GM18499 (cell line): ENCODE results near the gene KIAA0586.
A peak's percentile ranks its signal among the peaks of the same experiment; 100 is the strongest.
"Not testable (repeated sequence)": the region's sequence is repeated elsewhere in the genome, so short reads cannot be mapped to it uniquely, and the experiment has no call there.

Experiments
- ATAC-seq: cut with Tn5 transposase; IDR thresholded peaks from one replicate; pipeline ENCODE4 v1.9.1; 2021; ENCODE audit warnings: moderate number of reproducible peaks; ENCODE audit not compliant: insufficient read depth, unreplicated experiment

The KIAA0586 gene

DNA sequence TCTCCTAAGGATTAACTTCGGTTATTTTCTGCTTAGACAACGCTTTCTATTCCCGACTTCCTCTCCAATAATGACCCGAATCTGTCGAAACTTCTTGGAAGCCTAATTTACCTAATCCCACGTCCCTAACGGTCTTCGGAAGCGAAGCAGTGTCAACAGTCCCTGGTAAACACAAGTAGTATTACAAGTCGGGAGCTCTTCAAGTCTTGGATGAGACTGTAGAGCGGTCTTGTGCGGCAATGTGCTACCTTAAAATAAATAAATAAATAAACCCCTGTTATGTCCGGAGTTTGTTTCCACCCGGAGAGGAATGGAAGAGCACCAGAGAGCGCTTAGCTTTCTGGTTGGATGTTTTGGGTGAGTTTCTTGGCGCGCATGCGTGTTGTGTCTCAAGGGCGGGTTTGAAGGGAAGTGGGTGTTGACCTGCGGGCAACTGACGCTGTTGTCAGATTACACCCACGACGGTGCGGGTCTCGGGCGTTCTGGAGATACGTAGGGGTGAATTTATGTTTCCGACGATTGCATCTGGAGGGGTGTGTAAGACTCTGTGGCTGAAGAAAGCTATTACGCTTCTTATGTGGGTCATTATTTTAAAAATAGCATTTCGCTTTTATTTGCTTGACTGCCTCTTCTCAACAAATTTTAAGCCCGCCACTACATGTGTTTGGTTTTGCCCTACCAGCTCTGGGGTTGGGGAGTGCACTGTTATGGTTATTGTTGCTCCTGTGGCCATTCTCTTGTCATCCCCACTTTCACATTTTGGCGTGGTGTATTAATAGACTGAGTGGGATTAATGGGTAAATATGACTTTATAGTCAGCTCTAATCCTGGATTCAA, at the start of gene KIAA0586, which contains the start of gene TIMM9:
TSS of gene KIAA0586 (plus strand) at position 439 of the 837 bp plus-strand sequence. CDS start 546 bp downstream, outside the sequence.
TSS of gene TIMM9 (minus strand) at position 251 of the 837 bp plus-strand sequence. CDS start 15,586 bp downstream, outside the sequence.
- peak; percentile 52 for ATAC-seq

DNA sequence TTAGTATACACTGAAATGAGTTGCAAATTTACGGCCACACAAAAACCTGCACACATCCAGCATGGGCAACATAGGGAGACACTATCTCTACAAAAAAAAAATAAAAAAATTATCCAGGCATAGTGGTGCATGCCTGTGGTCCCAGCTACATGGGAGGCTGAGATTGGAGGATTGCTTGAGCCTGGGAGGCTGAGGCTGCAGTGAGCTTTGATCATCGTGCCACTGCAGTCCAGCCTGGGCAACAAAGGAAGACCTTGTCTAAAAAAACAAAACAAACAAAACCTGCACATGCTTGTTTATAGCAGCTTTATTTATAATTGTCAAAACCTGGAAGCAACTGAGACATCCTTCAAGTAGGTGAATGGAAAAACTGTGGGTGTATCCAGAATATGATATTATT, 36.7 kb upstream of the KIAA0586 start:
- no peak for ATAC-seq

DNA sequence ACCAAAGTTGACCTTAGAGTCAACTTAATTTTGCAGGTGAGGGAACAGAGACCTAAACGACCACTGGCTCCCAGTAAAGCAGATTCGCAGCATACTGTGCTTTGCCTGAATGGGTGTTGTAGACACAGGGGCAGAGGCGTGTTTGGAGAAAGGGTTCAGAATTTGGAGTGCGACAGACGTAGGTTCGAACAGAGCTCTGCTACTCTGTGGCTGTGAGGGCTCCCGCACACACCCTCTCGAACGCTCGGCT, 32.0 kb upstream of the KIAA0586 start:
- ATAC-seq, result no peak

DNA sequence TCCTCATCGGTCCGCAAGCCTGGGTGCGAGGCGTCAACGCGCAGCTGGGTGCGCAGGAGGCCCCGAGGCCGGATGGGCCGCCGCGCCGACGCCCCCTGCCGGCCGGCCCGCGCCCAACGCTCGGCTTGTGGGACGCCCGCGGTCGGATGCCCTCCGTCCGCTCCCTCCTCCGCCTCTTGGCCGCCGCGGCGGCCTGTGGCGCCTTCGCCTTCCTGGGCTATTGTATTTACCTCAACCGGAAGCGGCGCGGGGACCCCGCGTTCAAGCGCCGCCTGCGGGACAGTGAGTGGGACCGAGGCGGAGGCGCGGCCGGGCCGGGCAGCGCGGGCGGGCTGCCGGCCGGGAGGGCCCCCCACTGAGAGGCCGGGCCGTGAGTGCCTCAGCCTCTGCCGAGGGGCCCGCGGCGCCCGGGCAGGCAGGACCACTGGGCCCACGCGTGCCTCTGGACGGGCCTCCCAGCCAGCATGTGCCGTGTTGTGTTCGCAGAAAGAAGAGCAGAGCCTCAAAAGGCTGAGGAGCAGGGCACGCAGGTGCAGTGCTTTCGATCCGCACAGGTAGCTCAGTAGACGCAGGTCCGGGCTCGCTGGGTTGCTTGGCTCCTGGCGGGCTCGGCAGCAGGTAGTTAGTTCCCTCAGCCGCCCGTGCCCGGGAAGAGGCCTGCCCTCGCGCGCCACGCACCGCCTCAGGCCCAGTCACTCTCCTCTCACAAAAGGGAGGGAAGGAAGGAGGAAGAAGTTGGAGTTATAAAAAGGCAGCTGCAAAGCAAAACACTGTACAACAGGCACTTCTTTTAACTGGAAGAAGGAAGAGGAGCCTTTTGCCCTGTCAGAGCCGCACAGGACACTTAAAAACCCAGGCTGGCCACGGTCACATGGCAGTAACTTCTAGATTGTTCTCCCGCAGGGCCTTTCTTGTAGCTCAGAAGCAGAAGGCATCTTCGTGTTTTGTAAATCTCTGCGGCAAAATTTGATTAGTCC, 31.4 kb upstream of the KIAA0586 start, which contains the start of gene TOMM20L:
TSS of gene TOMM20L (plus strand) at position 119 of the 977 bp plus-strand sequence. CDS start at position 147, 28 bp downstream.
- peak; percentile 61 for ATAC-seq

DNA sequence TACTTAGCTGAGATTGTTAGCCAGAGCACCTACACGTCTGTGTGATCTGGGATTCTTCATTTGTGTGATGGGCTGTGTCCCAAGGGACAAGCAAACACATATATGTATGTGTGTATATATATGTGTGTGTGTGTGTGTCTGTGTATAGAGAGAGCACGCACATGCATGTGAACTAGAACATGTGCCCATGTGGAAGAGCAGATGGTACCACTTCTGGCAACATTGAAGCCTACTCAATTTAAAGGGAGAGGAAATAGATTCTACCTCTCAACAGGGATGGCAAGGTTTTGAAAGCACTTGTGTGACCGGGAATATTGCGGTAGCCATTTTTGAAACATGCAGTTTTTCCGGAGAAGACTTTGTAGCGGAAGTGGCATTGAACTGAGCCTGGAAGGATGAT, 30.4 kb upstream of the KIAA0586 start:
- no peak for ATAC-seq

DNA sequence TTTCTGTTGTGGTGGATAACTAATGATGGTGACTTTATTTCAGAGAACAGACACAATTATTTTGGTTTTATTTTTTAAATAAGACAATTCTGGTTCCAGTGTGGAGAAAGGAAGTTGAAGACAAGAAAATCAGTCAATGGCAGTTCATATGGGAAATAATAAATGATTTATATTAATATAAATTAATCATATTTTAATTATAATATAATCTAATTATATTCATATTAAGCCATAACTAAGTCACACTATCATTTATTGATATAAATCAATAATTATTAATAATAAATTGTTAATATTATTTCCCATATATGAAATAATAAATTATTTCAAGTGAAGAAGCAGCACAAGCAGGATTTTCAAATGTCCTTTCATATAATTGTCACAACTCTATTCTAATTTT, 29.0 kb upstream of the KIAA0586 start:
- no peak for ATAC-seq

DNA sequence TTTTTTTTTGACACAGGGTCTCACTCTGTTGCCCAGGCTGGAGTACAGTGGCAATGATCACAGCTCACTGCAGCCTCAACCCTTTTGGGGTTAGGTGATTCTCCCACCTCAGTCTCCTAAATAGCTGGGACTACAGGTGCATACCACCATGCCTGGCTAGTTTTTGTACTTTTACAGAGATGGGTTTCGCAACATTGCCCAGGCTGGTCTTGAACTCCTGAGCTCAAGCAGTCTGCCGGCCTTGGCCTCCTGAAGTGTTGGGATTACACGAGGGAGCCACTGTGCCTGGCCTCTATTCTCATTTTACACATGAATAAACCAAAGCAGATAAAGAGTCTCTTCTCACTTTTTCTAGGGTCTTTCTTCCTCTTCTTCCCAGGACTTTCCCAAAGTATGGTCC, 28.6 kb upstream of the KIAA0586 start:
- ATAC-seq, result no peak

DNA sequence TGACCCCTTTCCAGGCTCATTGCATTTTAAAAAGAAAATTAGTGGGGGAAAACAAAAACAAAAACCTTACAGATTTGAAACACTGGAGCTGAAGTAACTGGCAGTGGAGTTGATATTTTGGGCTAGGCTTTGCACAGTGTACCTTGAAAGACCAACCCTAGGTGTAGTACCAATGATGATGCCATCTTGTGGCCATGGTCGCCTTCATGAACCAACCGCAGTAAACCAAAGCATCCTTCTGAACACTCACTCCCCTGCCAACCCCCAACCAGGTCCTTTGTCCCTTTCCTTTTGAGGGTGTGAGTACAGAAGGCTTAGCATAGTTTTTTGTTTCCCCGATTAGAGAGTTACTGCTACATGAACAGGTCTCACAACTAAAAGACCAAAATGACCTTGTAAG, 25.9 kb upstream of the KIAA0586 start:
- no peak for ATAC-seq

DNA sequence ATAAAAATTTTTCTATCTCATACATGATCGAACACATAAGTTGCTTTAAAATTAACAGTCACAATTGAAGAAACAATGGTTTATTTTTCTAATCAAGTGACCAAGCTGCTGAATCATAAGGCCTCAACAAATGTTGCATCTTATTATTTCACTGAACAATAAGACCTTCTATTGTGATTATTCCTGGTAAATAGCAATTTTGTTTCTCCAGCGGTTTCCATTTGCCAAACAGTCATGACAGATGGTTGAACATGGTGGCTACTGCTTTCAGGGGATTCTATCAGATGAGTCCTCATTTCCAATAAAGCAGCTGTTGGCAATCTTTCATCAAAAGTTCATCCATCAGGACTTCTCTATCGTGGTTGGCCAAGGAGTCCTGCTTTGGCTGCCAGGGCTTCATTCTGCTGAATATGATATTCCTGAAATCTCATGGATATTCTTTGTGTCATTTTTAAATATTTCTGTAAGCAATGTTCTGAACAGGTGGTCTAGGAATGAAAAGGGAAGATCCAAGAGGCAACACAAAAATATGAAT, 18.8 kb upstream of the KIAA0586 start:
- ATAC-seq, result no peak

DNA sequence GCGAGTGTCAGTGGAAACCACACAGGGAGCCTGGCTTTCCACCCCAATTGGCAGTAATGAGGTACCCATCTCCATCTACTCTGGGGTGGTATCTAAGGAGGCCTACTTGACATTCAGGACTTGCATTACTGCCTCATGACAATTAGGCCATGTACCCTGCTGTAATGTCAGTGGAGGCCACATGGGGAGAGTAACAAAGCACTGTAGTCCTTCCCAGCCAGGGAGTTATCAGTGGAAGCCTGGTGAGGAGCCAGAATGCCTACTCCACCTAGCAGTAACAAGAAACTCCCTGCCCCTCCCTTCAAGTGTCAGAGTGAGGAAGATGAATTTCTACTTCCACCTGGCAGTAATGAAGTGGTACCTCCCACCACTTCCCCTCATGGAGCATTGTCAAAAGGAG, 12.7 kb upstream of the KIAA0586 start:
- ATAC-seq, result no peak

DNA sequence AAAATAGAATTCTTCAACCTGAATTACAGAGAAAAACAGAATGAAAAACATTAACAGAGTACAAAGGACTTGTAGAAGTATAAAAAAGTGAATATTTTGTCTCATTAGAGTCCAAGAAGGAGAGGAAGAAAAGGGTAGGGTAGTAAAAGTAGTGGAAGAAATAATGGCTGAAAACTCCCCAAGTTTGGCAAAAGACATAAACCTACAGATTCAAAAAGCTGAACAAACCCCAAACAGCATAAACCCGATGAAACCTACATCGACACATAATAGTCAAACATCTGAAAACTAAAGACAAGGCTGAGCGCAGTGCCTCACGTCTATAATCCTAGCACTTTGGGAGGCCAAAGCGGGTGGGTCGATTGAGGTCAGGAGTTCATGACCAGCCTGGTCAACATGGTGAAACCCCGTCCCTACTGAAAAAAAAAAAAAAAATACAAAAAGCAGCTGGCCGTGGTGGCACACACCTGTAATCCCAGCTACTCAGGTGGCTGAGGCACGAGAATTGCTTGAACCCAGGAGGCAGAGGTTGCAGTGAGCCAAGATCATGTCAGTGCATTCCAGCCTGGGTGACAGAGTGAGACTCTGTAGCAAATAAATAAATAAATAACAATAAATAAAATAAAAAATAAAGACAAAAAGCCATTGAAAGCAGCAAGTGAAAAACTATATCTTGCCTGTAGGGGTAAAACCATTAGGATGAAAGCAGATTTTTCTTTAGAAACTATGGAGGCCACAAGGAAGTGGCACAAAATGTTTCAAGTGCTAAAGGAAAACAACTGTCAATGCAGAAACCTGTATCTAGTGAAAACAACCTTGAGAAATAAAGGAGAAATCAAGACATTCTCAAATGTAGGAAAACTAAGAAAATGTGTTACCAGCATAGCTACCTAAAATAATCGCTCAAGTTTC, 11.6 kb upstream of the KIAA0586 start:
- no peak for ATAC-seq

DNA sequence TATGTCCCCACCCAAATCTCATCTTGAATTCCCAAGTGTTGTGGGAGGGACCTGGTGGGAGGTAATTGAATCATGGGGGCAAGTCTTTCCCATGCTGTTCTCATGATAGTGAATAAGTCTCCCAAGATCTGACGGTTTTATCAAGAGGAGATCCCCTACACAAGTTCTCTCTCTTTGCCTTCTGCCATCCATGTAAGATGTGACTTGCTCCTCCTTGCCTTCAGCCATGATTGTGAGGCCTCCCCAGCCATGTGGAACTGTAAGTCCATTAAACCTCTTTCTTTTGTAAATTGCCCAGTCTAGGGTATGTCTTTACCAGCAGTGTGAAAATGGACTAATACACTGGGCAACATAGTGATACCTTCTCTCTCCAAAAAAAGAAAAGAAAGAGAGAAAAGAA, 10.6 kb upstream of the KIAA0586 start:
- not testable (repeated sequence) for ATAC-seq

DNA sequence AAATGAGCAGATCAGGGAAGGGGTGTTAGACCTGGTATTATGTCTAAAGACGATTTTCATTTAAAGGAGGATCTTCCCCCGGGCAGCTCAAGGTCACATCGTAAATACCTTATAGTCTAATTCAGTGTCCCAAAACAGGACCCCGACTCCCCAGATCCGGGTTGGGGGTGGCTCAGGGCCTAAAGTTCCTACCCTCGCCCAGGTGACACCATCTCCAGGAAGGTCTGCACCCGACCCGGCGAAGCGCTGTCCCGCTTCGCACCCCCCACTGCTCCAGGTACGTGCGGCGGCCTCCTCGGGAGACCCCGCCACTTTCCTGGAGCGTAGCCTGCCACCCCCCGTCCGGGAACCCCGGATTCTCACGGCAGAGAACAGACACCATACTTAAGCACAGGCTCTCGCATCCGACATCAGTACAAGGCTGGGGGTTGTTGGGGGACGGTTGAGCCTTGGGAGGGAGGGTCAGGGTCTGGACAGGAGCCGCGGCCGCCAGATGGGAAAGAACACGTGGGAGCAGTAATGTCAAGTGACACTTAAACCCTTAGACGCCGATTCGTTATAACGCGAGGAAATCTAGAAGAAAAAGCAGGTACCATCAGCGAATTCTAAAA, 744 bp upstream of the KIAA0586 start:
- no peak for ATAC-seq

DNA sequence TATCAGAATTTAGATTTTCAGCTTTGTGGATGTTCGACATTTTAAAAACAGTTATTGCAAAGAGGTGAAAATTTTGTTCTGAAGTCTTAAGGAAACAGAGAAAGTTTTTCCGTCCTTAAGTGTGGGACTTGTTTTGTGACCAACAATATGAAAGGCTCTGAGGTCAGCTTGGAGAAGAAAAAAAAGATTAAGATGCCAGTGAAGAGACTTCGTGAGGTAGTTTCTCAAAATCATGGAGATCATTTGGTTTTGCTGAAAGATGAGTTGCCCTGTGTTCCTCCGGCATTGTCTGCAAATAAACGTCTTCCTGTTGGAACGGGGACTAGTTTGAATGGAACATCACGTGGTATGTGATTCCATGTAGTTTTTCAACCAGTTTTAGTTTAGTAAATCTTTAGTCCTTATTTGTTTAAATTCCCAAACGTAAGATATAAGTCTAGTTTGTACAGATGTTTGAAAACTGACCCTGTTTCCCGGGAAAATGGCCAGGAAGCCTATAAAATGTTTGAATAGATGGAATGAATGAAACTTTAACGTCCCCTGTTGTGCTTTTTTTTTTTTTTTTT, 682 bp downstream of the KIAA0586 start:
- no peak for ATAC-seq

DNA sequence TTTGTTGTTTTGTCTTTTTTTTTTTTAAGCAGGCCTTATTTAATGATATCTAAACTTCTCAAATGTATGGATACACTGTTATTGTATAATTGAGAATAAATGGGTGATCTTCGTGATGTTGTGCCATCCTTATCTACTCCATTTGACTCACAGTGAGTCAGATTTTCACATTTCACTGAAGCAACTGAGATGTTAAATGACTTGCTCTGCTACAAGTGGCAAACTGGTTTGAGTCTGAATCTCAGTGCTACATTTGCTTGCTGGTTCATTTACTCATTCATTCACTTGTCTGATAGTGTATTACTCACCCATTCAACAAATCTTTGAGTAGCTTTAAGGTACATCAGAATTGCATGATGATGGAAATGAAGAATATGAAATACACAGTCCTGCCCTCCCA, 2.6 kb downstream of the KIAA0586 start:
- ATAC-seq, result no peak

DNA sequence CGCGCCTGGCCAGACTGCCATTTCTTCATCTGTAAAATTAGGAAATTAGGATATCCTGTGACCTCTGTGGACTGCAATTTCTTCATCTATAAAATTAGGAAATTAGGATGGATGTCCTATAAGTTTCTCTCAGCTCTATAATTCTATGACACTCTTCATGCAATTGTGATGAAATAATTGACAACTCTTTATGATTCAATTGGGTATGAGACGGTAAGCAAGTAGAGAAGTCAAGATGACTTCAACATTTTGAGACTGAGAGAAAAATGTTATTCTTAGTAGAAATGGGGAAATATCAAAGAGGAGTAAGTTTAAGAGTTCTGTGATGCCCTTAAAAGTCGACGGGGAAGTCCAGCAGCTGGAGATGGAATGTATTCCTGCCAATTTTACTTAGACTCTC, 12.0 kb downstream of the KIAA0586 start:
- ATAC-seq, result no peak

DNA sequence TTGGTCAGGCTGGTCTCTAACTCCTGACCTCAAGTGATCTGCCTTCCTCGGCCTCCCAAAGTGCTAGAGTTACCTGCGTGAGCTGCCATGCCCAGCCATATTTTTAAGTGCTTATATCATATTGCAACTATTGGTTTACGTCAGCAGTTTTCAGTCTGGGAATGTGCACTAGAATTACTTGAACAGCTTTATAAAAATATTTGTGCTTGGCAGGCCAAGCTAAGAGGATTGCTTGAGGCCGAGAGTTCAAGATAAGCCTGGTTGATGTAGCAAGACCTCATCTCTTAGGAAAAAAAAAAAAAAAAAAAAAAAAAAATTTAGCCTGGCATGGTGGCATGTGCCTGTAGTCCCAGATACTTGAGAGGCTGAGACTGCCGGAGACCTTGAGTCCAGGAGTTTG, 17.1 kb downstream of the KIAA0586 start:
- no peak for ATAC-seq

DNA sequence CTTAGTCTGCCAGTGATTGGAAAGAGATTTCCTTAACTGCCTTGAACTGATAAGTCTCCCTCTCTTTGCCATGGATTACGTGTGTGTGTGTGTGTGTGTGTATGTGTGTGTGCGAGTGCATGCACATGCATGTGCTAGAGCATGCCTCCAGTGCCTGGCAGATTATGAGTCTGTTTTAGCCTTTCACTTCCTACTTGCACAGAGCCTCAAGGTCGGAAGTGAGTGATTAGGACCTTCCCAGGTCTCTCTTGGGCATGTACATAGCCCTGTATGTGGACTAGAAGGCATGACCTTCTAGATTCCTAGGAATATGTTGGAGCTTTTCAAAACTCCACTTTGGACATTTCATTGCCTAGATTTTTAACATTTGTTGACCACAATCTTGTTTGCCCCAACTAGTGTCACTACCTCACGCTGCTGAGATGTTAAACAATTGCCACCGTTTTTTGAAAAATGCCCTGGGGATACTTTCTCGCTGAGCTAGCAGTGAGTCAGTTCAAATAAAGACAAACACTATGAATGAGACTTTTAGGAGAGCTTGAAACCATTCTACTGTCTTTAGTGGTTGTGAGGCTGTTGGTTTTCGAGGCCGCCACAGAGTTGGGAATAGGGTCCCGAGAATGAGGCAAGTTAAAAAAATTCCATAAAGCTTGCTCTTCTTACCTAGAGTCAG, 28.2 kb downstream of the KIAA0586 start:
- no peak for ATAC-seq

DNA sequence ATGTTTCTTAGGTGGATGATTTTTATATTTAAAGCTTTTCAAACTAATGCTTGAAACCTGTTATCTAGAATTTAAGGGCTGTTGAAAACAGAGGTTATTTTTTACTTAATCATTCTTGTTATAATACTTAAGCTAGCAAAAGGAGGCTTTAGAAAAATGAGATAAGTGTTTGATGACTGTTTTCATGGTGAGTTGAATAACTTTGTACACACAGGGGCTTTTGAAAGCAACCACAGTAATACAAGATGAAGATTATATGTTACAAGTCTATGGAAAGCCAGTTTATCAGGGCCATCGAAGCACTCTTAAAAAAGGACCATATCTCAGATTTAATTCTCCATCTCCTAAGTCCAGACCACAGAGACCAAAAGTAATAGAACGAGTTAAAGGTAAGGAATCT, 33.3 kb downstream of the KIAA0586 start:
- ATAC-seq, result no peak
